HCT116 (cell line): ENCODE results near the gene EPHB4. TPM values are rescaled to one million over a fixed set of nuclear protein-coding genes. Genes with fewer than 3 reads are reported as not detected.

Experiments used
- ATAC-seq: fragments of 200-7000 bp; cut with Tn5 transposase; 2 replicates; pipeline ENCODE4 v1.9.1; 2020; ENCODE audit warnings: mild to moderate bottlenecking, moderate library complexity
- BruUV-seq: library from RNA; stranded (reverse); fragments of 400-500 nt; replicated peaks from 2 replicates; lab custom pipeline; 2021; lab: Mats Ljungman, UMichigan
- CTCF ChIA-PET: fragments of 300-600 bp; sonication (Branson Sonifier 250); formaldehyde crosslinking; loops from one replicate; lab custom pipeline; 2021; ENCODE audit warnings: antibody characterized with exemption; lab: Charles Lee
- POLR2A ChIA-PET: fragments of 300-600, 350-600 bp; sonication (Branson Sonifier 250); formaldehyde crosslinking; loops from one replicate; lab custom pipeline; 2021; ENCODE audit warnings: antibody characterized with exemption; lab: Charles Lee
- RAD21 ChIA-PET, 2 experiments: fragments of 300-600 bp; sonication (Branson Sonifier 250); formaldehyde crosslinking; loops; one replicate each; lab custom pipeline; 2023; ENCODE audit warnings: low total read pairs in 2 of 2; ENCODE audit not compliant: uncharacterized antibody in 2 of 2, unreplicated experiment in 2 of 2, low non-redundant PET in 1 of 2; lab: Charles Lee
- DNase-seq: peaks from one replicate; pipeline ENCODE4 v3.0.0-alpha.2; 2010; ENCODE audit warnings: low read depth, low spot score
- H2AFZ ChIP-seq: fragments of 200-600 bp; shearing (Covaris generic), sonication (generic); 2 replicates; pipeline ENCODE4 v1.6.1; 2017; ENCODE audit warnings: low read depth, mixed run types, mixed read lengths, antibody characterized with exemption, low read length; ENCODE audit not compliant: poor library complexity, severe bottlenecking
- H3K27ac ChIP-seq: 2 replicates; pipeline ENCODE4 v1.5.1; 2012; ENCODE audit warnings: low read depth, low read length
- H3K27me3 ChIP-seq: fragments of 200-600 bp; sonication (generic); 2 replicates; pipeline ENCODE4 v1.6.1; 2016; ENCODE audit warnings: mixed run types, low read length, mixed read lengths; ENCODE audit not compliant: insufficient read depth
- H3K36me3 ChIP-seq, 2 experiments: fragments of 200-500 bp in 1 of 2; fragments of 200-600 bp in 1 of 2; sonication (Bioruptor generic) in 1 of 2; sonication (generic) in 1 of 2; 2 replicates each; pipeline versions ENCODE4 v1.5.1 to v1.6.1; 2014 to 2016; ENCODE audit warnings: low read length in 2 of 2, inconsistent platforms in 1 of 2, mixed read lengths in 1 of 2, mixed run types in 1 of 2; ENCODE audit not compliant: insufficient read depth in 2 of 2, control insufficient read depth in 1 of 2
- H3K4me1 ChIP-seq, 2 experiments: fragments of 200-600 bp in 1 of 2; sonication (generic) in 1 of 2; 2 replicates each; pipeline versions ENCODE4 v1.5.1 to v1.6.1; 2012 to 2017; ENCODE audit warnings: low read length in 2 of 2, inconsistent platforms in 1 of 2, mild to moderate bottlenecking in 1 of 2, mixed read lengths in 1 of 2, mixed run types in 1 of 2, moderate library complexity in 1 of 2; ENCODE audit not compliant: insufficient read depth in 2 of 2, control insufficient read depth in 1 of 2
- H3K4me2 ChIP-seq: fragments of 200-600 bp; sonication (generic); 2 replicates; pipeline ENCODE4 v1.6.1; 2017; ENCODE audit warnings: mixed run types, low read length, mixed read lengths
- H3K4me3 ChIP-seq, 2 experiments: fragments of 200-600 bp in 1 of 2; sonication (generic) in 1 of 2; replicated peaks in 1 of 2; 2 replicates each; pipeline ENCODE4 v1.5.1; 2011 to 2016; ENCODE audit warnings: low read length in 2 of 2, control low read depth in 1 of 2, low read depth in 1 of 2, mild to moderate bottlenecking in 1 of 2, mixed read lengths in 1 of 2, mixed run types in 1 of 2
- H3K79me2 ChIP-seq: fragments of 200-600 bp; sonication (generic); 2 replicates; pipeline ENCODE4 v1.6.1; 2017; ENCODE audit warnings: mild to moderate bottlenecking, mixed run types, low read length, moderate library complexity, mixed read lengths; ENCODE audit not compliant: insufficient read depth
- H3K9ac ChIP-seq: fragments of 200-600 bp; sonication (generic); 2 replicates; pipeline ENCODE4 v1.6.1; 2016; ENCODE audit warnings: low read length, mixed read lengths
- H3K9me2 ChIP-seq: fragments of 200-600 bp; sonication (generic), shearing (Covaris generic); 2 replicates; pipeline ENCODE4 v1.6.1; 2017; ENCODE audit warnings: mixed run types, mild to moderate bottlenecking, moderate library complexity; ENCODE audit not compliant: insufficient read depth
- H3K9me3 ChIP-seq, 2 experiments: fragments of 200-500 bp in 1 of 2; fragments of 200-600 bp in 1 of 2; sonication (Bioruptor generic) in 1 of 2; sonication (generic) in 1 of 2; 2 replicates each; pipeline ENCODE4 v1.6.1; 2014 to 2017; ENCODE audit warnings: low read length in 2 of 2, mixed read lengths in 2 of 2, inconsistent platforms in 1 of 2, low read depth in 1 of 2, mild to moderate bottlenecking in 1 of 2, mixed run types in 1 of 2, moderate library complexity in 1 of 2; ENCODE audit not compliant: control insufficient read depth in 1 of 2, insufficient read depth in 1 of 2
- H4K20me1 ChIP-seq: fragments of 200-600 bp; sonication (generic), shearing (Covaris generic); 2 replicates; pipeline ENCODE4 v1.6.1; 2017; ENCODE audit warnings: mixed run types, mild to moderate bottlenecking, moderate library complexity; ENCODE audit not compliant: insufficient read depth
- CBX3 ChIP-seq: IDR thresholded peaks from 2 replicates; pipeline ENCODE4 v1.6.1; 2012; ENCODE audit warnings: low read depth
- CEBPB ChIP-seq: IDR thresholded peaks from 2 replicates; pipeline ENCODE4 v1.6.1; 2012; ENCODE audit warnings: low read depth
- ELF1 ChIP-seq: IDR thresholded peaks from 2 replicates; pipeline ENCODE4 v1.6.1; 2012; ENCODE audit warnings: low read depth, borderline replicate concordance
- EZH2 ChIP-seq: fragments of 200-600 bp; sonication (generic); IDR thresholded peaks from 2 replicates; pipeline ENCODE4 v1.6.1; 2017; ENCODE audit warnings: antibody characterized with exemption, mixed run types
- EZH2phosphoT487 ChIP-seq: fragments of 200-600 bp; IDR thresholded peaks from 2 replicates; pipeline ENCODE4 v1.6.1; 2018; ENCODE audit warnings: antibody characterized with exemption, borderline replicate concordance
- FOSL1 ChIP-seq: IDR thresholded peaks from 2 replicates; pipeline ENCODE4 v1.6.1; 2012; ENCODE audit warnings: low read depth
- JUND ChIP-seq: IDR thresholded peaks from 2 replicates; pipeline ENCODE4 v1.6.1; 2012
- POLR2A ChIP-seq: IDR thresholded peaks from 2 replicates; pipeline ENCODE4 v1.7.0; 2011; ENCODE audit warnings: borderline replicate concordance; ENCODE audit not compliant: insufficient read depth, insufficient read length; ENCODE audit errors: extremely low read depth
- POLR2AphosphoS5 ChIP-seq: IDR thresholded peaks from 2 replicates; pipeline ENCODE4 v1.6.1; 2011; ENCODE audit warnings: mild to moderate bottlenecking, low read depth, low read length, moderate library complexity
- RAD21 ChIP-seq: IDR thresholded peaks from 2 replicates; pipeline ENCODE4 v1.6.1; 2012; ENCODE audit warnings: low read depth, mild to moderate bottlenecking
- SIN3A ChIP-seq: IDR thresholded peaks from 2 replicates; pipeline ENCODE4 v1.6.1; 2012; ENCODE audit warnings: low read depth
- SP1 ChIP-seq: IDR thresholded peaks from 2 replicates; pipeline ENCODE4 v1.6.1; 2012; ENCODE audit warnings: low read depth
- SRF ChIP-seq: IDR thresholded peaks from 2 replicates; pipeline ENCODE4 v1.6.1; 2012; ENCODE audit warnings: low read depth
- TCF7L2 ChIP-seq: IDR thresholded peaks from 2 replicates; pipeline ENCODE4 v1.7.0; 2011; ENCODE audit warnings: borderline replicate concordance, inconsistent platforms; ENCODE audit not compliant: insufficient read depth, insufficient read length; ENCODE audit errors: extremely low read depth
- YY1 ChIP-seq: IDR thresholded peaks from 2 replicates; pipeline ENCODE4 v1.6.1; 2011; ENCODE audit warnings: low read length, low read depth, moderate library complexity, mild to moderate bottlenecking; ENCODE audit not compliant: insufficient replicate concordance; ENCODE audit errors: extremely low read depth
- ZFX ChIP-seq: fragments of 450-650 bp; IDR thresholded peaks from 2 replicates; pipeline ENCODE4 v1.6.1; 2017
- intact Hi-C: fragments of 100-400 bp; cut with micrococcal nuclease; formaldehyde crosslinking; loops from 2 replicates; pipeline ENCODE4 v1.10.0; 2022
- total RNA-seq: library from RNA; stranded (reverse); gene quantifications from one replicate; pipeline ENCODE4 v1.2.1, GENCODE V29; 2021; ENCODE audit not compliant: unreplicated experiment
- TF ChIP-seq, protein P1 (sequence below): IDR thresholded peaks from 2 replicates; pipeline ENCODE4 v1.6.1; 2011; ENCODE audit warnings: mild to moderate bottlenecking, low read length, moderate library complexity; ENCODE audit not compliant: insufficient replicate concordance; ENCODE audit errors: extremely low read depth
- TF ChIP-seq, protein P2 (sequence below): IDR thresholded peaks from 2 replicates; pipeline ENCODE4 v1.6.1; 2012
- TF ChIP-seq, protein P3 (sequence below), 3 experiments: fragments of 200-600 bp in 1 of 3; sonication (generic) in 1 of 3; IDR thresholded peaks in 2 of 3; conservative IDR thresholded peaks in 1 of 3; 2 replicates each; pipeline ENCODE4 v1.5.1; 2012 to 2017; ENCODE audit warnings: low read depth in 2 of 3, low read length in 2 of 3, antibody characterized with exemption in 1 of 3, borderline replicate concordance in 1 of 3, control low read depth in 1 of 3, mild to moderate bottlenecking in 1 of 3, mixed read lengths in 1 of 3, mixed run types in 1 of 3, moderate library complexity in 1 of 3; ENCODE audit not compliant: insufficient read depth in 1 of 3

Gene EPHB4
- total RNA-seq, 1 experiment from 2014 or later, result 61.1 TPM

DNA sequence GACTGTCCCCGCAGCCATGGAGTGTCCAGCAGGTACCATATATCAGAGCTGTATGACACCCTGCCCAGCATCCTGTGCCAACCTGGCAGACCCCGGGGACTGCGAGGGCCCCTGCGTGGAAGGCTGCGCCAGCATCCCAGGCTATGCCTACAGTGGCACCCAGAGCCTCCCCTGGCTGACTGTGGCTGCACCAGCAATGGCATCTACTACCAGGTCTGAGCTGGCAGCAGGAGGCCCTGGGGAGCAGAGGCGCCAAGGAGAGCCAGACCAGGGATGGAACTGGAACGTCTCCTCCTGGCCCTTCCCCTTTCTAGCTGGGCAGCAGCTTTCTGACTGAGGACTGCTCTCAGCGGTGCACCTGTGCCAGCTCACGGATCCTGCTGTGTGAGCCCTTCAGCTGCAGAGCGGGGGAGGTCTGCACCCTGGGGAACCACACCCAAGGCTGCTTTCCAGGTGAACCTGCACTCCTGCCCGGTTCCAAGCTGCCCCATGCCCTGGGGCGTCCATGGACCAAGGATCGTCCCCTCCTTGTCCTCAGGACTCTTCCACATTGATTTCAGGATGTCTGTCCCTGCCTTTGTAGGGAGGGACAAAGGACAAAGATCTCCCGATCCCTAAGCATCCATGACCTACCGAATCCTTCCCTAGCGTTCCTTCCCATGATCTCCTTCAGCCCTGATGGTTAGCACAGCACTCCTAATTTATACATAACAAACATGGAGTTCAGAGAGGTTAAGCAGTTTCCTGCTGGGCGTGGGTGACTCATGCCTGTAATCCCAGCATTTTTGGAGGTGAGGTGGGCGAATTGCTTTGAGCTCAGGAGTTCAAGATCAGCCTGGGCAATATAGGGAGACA lies 33.3 kb downstream of the EPHB4 start:
- ChIA-PET POLR2A (interaction anchor here (0.6 to 1.0 kb wide), 2 partner anchors 24 to 96 kb away, joined by 3 to 7 read pairs; partner anchors contain the start of gene UFSP1), RAD21 (interaction anchor here in 1 of 2 experiments (0.6 to 0.7 kb wide), 2 partner anchors 82 to 88 kb away, joined by 4 to 5 read pairs; partner anchors contain the start of gene POP7)
- peak overlapping the region; percentile 78 for H3K4me2 ChIP-seq
- TF ChIP-seq, protein P1, sequence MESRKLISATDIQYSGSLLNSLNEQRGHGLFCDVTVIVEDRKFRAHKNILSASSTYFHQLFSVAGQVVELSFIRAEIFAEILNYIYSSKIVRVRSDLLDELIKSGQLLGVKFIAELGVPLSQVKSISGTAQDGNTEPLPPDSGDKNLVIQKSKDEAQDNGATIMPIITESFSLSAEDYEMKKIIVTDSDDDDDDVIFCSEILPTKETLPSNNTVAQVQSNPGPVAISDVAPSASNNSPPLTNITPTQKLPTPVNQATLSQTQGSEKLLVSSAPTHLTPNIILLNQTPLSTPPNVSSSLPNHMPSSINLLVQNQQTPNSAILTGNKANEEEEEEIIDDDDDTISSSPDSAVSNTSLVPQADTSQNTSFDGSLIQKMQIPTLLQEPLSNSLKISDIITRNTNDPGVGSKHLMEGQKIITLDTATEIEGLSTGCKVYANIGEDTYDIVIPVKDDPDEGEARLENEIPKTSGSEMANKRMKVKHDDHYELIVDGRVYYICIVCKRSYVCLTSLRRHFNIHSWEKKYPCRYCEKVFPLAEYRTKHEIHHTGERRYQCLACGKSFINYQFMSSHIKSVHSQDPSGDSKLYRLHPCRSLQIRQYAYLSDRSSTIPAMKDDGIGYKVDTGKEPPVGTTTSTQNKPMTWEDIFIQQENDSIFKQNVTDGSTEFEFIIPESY, result no peak
- TF ChIP-seq CBX3 (peak; percentile 57; the same call in 1 of the 2 replicates), JUND (peak; percentile 54), POLR2AphosphoS5 (no peak), SIN3A (no peak), CEBPB (no peak), EZH2phosphoT487 (no peak), POLR2A (no peak), FOSL1 (no peak; the same call in 1 of the 2 replicates), ELF1 (no peak), EZH2 (no peak), ZFX (no peak), YY1 (no peak), TCF7L2 (no peak), SP1 (no peak), RAD21 (no peak; the same call in 1 of the 2 replicates), SRF (no peak)
- TF ChIP-seq, protein P2, sequence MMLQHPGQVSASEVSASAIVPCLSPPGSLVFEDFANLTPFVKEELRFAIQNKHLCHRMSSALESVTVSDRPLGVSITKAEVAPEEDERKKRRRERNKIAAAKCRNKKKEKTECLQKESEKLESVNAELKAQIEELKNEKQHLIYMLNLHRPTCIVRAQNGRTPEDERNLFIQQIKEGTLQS, result no peak
- TF ChIP-seq, protein P3, sequence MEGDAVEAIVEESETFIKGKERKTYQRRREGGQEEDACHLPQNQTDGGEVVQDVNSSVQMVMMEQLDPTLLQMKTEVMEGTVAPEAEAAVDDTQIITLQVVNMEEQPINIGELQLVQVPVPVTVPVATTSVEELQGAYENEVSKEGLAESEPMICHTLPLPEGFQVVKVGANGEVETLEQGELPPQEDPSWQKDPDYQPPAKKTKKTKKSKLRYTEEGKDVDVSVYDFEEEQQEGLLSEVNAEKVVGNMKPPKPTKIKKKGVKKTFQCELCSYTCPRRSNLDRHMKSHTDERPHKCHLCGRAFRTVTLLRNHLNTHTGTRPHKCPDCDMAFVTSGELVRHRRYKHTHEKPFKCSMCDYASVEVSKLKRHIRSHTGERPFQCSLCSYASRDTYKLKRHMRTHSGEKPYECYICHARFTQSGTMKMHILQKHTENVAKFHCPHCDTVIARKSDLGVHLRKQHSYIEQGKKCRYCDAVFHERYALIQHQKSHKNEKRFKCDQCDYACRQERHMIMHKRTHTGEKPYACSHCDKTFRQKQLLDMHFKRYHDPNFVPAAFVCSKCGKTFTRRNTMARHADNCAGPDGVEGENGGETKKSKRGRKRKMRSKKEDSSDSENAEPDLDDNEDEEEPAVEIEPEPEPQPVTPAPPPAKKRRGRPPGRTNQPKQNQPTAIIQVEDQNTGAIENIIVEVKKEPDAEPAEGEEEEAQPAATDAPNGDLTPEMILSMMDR (IDR thresholded peaks at IDR 0.05 in 2 of 3, conservative IDR thresholded peaks at IDR 0.05 in 1 of 3; ENCODE audit: borderline replicate concordance in 1 of 3, insufficient read depth in 1 of 3, low read depth in 2 of 3, low read length in 2 of 3), result no peak

More for the DNA sequence above, 33.3 kb downstream of the EPHB4 start:
- DNase-seq (no peak), ATAC-seq (peak; percentile 75)
- peak overlapping the region; percentile 36; the same call in 1 of the 2 replicates for H3K27ac ChIP-seq
- H2AFZ ChIP-seq, result peak overlapping the region; percentile 66
- H3K36me3 ChIP-seq, result no peaks in the 10 kb centered on the region
- no peaks in the 10 kb centered on the region for H4K20me1 ChIP-seq
- CTCF ChIA-PET, result interaction anchor here (1.0 to 1.9 kb wide), 4 partner anchors 8 to 89 kb away, joined by 3 to 8 read pairs (median 4); partner anchors contain the start of genes EPHB4 and POP7
- no peaks in the 10 kb centered on the region for H3K79me2 ChIP-seq
- H3K27me3 ChIP-seq, result no peaks in the 10 kb centered on the region
- BruUV-seq, result no TSS peak
- no peaks in the 10 kb centered on the region for H3K9me3 ChIP-seq
- H3K4me3 ChIP-seq, result peak overlapping the region; percentile 3 to 35; a peak in 2 of 4 replicates
- H3K9me2 ChIP-seq, result no peaks in the 10 kb centered on the region
- H3K9ac ChIP-seq, result no peak overlapping the region
- peaks cover 27 to 32% of the 10 kb centered on the region in 2 experiments for H3K4me1 ChIP-seq
- intact Hi-C loops, result no loop called here
